Endometrial microvascular endothelial cells (primary cell): ENCODE data around the gene CASZ1. TPM values are rescaled to one million over a fixed set of nuclear protein-coding genes. Genes with fewer than 3 reads are reported as not detected.

Source experiments
- in situ Hi-C: cut with HindIII; loops from 2 replicates; pipeline ENCODE4 v1.10.0; 2017; ENCODE audit warnings: low sequenced_read_pairs, low pct_unique_long_range_greater_than_20kb; ENCODE audit errors: inconsistent ontology term
- total RNA-seq: library from RNA; depleted of rRNA; stranded (reverse); fragments of >200 nt; gene quantifications from one replicate; pipeline ENCODE4 v1.2.3, GENCODE V29; 2015; ENCODE audit errors: inconsistent ontology term

Gene CASZ1
- total RNA-seq, 1 donor from 2014 or later: 8.5 TPM

- in situ Hi-C loops: no loop called here
These were observed 204.1 kb downstream of the CASZ1 start for GRCh38 chr1:10592373-10592772.

GRCh38 chr1:10591010-10591409 lies 205.4 kb downstream of the CASZ1 start:
- in situ Hi-C loops: no loop called here

- in situ Hi-C loops: no loop called here
These were observed 207.4 kb downstream of the CASZ1 start for GRCh38 chr1:10589074-10589473.

GRCh38 chr1:10588640-10589039 lies 207.8 kb downstream of the CASZ1 start:
- in situ Hi-C loops: no loop called here

Other genes starting within 250 kb of the CASZ1 start
- 114 TPM for gene TARDBP, start 216.0 kb upstream of the CASZ1 start, total RNA-seq